Measurements from ENCODE around the gene SURF1. TPM values are rescaled to one million over a fixed set of nuclear protein-coding genes. Genes with fewer than 3 reads are reported as not detected.

The SURF1 gene
- total RNA-seq, 4 donors from 2014 or later = 14.2 to 66.1 (median 50.2) TPM

- intact Hi-C loops (cut with DNase I; ENCODE audit: low total_unique reads) = no loop called here
- H3K36me3 ChIP-seq = peaks cover 0 to 38% (median 20%) of the 10 kb centered on the region in 4 donors
Observed at GRCh38 chr9:133333011-133333410, 23.3 kb downstream of the SURF1 start.

GRCh38 chr9:133332381-133332730 lies 23.9 kb downstream of the SURF1 start:
- no peaks in the 10 kb centered on the region for H3K9me3 ChIP-seq
- H3K27me3 ChIP-seq = no peaks in the 10 kb centered on the region
- H3K36me3 ChIP-seq = peaks cover 0 to 38% (median 20%) of the 10 kb centered on the region in 4 donors
- TF ChIP-seq CTCF (IDR thresholded peaks at IDR 0.05) (no peak), EP300 (IDR thresholded peaks at IDR 0.05; ENCODE audit: low read depth) (no peak), POLR2AphosphoS5 (IDR thresholded peaks at IDR 0.05) (no peak), POLR2A (IDR thresholded peaks at IDR 0.05) (no peak)
- no peak for DNase-seq
- intact Hi-C loops (cut with DNase I; ENCODE audit: low total_unique reads) (no loop called here), in situ Hi-C loops (cut with MboI; ENCODE audit: low pct_ligation_motif_present in 1 of 4, low pct_unique_long_range_greater_than_20kb in 1 of 4, low sequenced_read_pairs in 3 of 4) (loop anchor here in 1 of 4 donors (25.0 kb wide), 1 partner anchor 295 kb away; the partner anchor contains the start of gene GTF3C5)
- no peak overlapping the region for H3K4me3 ChIP-seq
- 82 to 86% methylated on average over 13 to 20 of the region's 20 CpGs for WGBS, 2 donors (ENCODE audit: low coverage in 1 of 2)
- H3K27ac ChIP-seq = no peak overlapping the region
- peaks cover 11 to 34% (median 30%) of the 10 kb centered on the region in 4 donors for H3K4me1 ChIP-seq

More at GRCh38 chr9:133333011-133333410, 23.3 kb downstream of the SURF1 start:
- DNase-seq = no peak
- in situ Hi-C loops (cut with MboI; ENCODE audit: low pct_ligation_motif_present in 1 of 4, low pct_unique_long_range_greater_than_20kb in 1 of 4, low sequenced_read_pairs in 3 of 4) = loop anchor here in 1 of 4 donors (25.0 kb wide), 1 partner anchor 296 kb away; the partner anchor contains the start of gene GTF3C5
- Histone ChIP-seq H3K4me3 (no peak overlapping the region), H3K9me3 (no peaks in the 10 kb centered on the region), H3K27me3 (no peaks in the 10 kb centered on the region), H3K27ac (peak overlapping the region in 2 of 4 donors; percentile 83 to 90), H3K4me1 (peaks cover 11 to 34% (median 30%) of the 10 kb centered on the region in 4 donors)
- WGBS, 2 donors (ENCODE audit: low coverage in 1 of 2) = 93% methylated on average over 11 of the region's 11 CpGs; no CpG with 5 or more reads in 1 of the 2 donors
- TF ChIP-seq POLR2A (IDR thresholded peaks at IDR 0.05) = no peak
- TF ChIP-seq CTCF (IDR thresholded peaks at IDR 0.05) = no peak
- TF ChIP-seq EP300 (IDR thresholded peaks at IDR 0.05; ENCODE audit: low read depth) = no peak
- no peak for TF ChIP-seq POLR2AphosphoS5 (IDR thresholded peaks at IDR 0.05)

- Histone ChIP-seq H3K27me3 (no peaks in the 10 kb centered on the region), H3K36me3 (peaks cover 0 to 38% (median 20%) of the 10 kb centered on the region in 4 donors), H3K9me3 (no peaks in the 10 kb centered on the region), H3K4me3 (no peak overlapping the region), H3K27ac (no peak overlapping the region), H3K4me1 (peaks cover 11 to 32% (median 30%) of the 10 kb centered on the region in 4 donors)
- WGBS, 2 donors (ENCODE audit: low coverage in 1 of 2) = 98% methylated on average over 57 of the region's 57 CpGs; no CpG with 5 or more reads in 1 of the 2 donors
- no peak for TF ChIP-seq CTCF (IDR thresholded peaks at IDR 0.05)
- no peak for TF ChIP-seq POLR2AphosphoS5 (IDR thresholded peaks at IDR 0.05)
- no peak for TF ChIP-seq EP300 (IDR thresholded peaks at IDR 0.05; ENCODE audit: low read depth)
- TF ChIP-seq POLR2A (IDR thresholded peaks at IDR 0.05) = no peak
- in situ Hi-C loops (cut with MboI; ENCODE audit: low pct_ligation_motif_present in 1 of 4, low pct_unique_long_range_greater_than_20kb in 1 of 4, low sequenced_read_pairs in 3 of 4) = loop anchor here in 1 of 4 donors (25.0 kb wide), 1 partner anchor 295 kb away; the partner anchor contains the start of gene GTF3C5
- DNase-seq = no peak
- intact Hi-C loops (cut with DNase I; ENCODE audit: low total_unique reads) = no loop called here
Observed at GRCh38 chr9:133331641-133332380, 24.5 kb downstream of the SURF1 start.

- peaks cover 11 to 26% (median 25%) of the 10 kb centered on the region in 4 donors for H3K4me1 ChIP-seq
- no peaks in the 10 kb centered on the region for H3K27me3 ChIP-seq
- no peak for DNase-seq
- TF ChIP-seq POLR2A (IDR thresholded peaks at IDR 0.05) (no peak), EP300 (IDR thresholded peaks at IDR 0.05; ENCODE audit: low read depth) (no peak), POLR2AphosphoS5 (IDR thresholded peaks at IDR 0.05) (no peak), CTCF (IDR thresholded peaks at IDR 0.05) (no peak)
- no peaks in the 10 kb centered on the region for H3K9me3 ChIP-seq
- intact Hi-C loops (cut with DNase I; ENCODE audit: low total_unique reads) (no loop called here), in situ Hi-C loops (cut with MboI; ENCODE audit: low pct_ligation_motif_present in 1 of 4, low pct_unique_long_range_greater_than_20kb in 1 of 4, low sequenced_read_pairs in 3 of 4) (loop anchor here in 1 of 4 donors (25.0 kb wide), 1 partner anchor 294 kb away; the partner anchor contains the start of gene GTF3C5)
- H3K4me3 ChIP-seq = no peak overlapping the region
- H3K27ac ChIP-seq = no peak overlapping the region
- WGBS, 2 donors (ENCODE audit: low coverage in 1 of 2) = 83% methylated on average over 18 of the region's 19 CpGs; no CpG with 5 or more reads in 1 of the 2 donors
- H3K36me3 ChIP-seq = peaks cover 0 to 38% (median 20%) of the 10 kb centered on the region in 4 donors
Observed at GRCh38 chr9:133331221-133331620, 25.1 kb downstream of the SURF1 start.
